IMR-90 (cell line): ENCODE data around the gene ZNF397.

Source experiments
- BHLHE40 ChIP-seq: fragments of 150-350 bp; IDR thresholded peaks from 2 replicates; pipeline ENCODE4 v1.6.1; 2016; ENCODE audit warnings: mild to moderate bottlenecking, low read depth, low read length
- CEBPB ChIP-seq: IDR thresholded peaks from 2 replicates; pipeline ENCODE4 v1.6.1; 2012; ENCODE audit warnings: low read depth, low read length, improper control_type of control experiment
- CHD1 ChIP-seq: IDR thresholded peaks from 2 replicates; pipeline ENCODE4 v1.6.1; 2012; ENCODE audit warnings: low read depth, low read length, improper control_type of control experiment
- FOS ChIP-seq: fragments of 150-350 bp; IDR thresholded peaks from 2 replicates; pipeline ENCODE4 v1.6.1; 2016; ENCODE audit warnings: low read depth, low read length
- MAFK ChIP-seq: IDR thresholded peaks from 2 replicates; pipeline ENCODE4 v1.6.1; 2012; ENCODE audit warnings: low read depth, low read length, improper control_type of control experiment
- MXI1 ChIP-seq: IDR thresholded peaks from 2 replicates; pipeline ENCODE4 v1.6.1; 2012; ENCODE audit warnings: low read depth, mild to moderate bottlenecking, low read length, moderate library complexity, borderline replicate concordance
- POLR2A ChIP-seq: IDR thresholded peaks from 2 replicates; pipeline ENCODE4 v1.6.1; 2012; ENCODE audit warnings: mild to moderate bottlenecking, low read depth, low read length
- RAD21 ChIP-seq: IDR thresholded peaks from 2 replicates; pipeline ENCODE4 v1.6.1; 2012; ENCODE audit warnings: low read length, improper control_type of control experiment
- TF ChIP-seq, protein P1 (sequence below): conservative IDR thresholded peaks from 2 replicates; pipeline ENCODE4 v1.5.1; 2012; ENCODE audit warnings: mild to moderate bottlenecking, low read depth, low read length, improper control_type of control experiment
- TF ChIP-seq, protein P2 (sequence below): fragments of 150-350 bp; IDR thresholded peaks from 2 replicates; pipeline ENCODE4 v1.6.1; 2017; ENCODE audit warnings: mild to moderate bottlenecking, antibody characterized with exemption, low read length, low read depth
- TF ChIP-seq, protein P3 (sequence below): fragments of 150-350 bp; IDR thresholded peaks from 2 replicates; pipeline ENCODE4 v1.6.1; 2016; ENCODE audit warnings: low read depth, mild to moderate bottlenecking, low read length, moderate library complexity, borderline replicate concordance

DNA sequence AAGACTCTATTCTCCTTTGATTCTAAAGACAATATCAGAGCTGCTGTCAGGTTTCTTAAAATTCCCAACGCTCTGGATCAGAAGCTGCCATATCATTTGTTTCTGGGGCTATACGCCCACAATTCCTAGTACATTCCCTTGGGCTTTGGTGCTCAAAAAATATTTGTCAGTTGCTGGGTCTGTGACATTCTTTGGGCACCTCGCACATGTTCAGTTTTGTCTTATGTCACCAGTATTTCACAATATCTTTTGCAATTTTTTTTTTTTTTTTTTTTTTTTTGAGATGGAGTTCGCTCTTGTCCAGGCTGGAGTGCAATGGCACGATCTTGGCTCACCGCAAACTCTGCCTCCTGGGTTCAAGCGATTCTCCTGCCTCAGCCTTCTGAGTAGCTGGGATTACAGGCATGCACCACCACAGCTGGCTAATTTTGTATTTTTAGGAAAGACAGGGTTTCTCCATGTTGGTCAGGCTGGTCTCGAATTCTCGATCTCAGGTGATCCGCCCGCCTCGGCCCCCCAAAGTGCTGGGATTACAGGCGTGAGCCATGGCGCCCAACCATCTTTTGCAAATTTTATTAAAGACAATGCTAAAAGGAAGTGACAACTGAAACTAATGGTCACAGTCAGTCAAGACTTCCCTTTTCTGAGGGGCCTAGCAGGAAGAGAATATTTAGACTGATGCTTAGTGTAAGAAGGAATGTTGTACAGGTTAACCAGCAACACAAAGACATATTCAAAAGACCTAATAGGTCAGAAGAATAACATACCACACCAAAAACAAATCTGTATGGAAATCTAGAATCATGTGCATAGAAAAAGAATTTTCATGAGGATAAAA lies 6.8 kb downstream of the ZNF397 start:
- TF ChIP-seq, protein P1, sequence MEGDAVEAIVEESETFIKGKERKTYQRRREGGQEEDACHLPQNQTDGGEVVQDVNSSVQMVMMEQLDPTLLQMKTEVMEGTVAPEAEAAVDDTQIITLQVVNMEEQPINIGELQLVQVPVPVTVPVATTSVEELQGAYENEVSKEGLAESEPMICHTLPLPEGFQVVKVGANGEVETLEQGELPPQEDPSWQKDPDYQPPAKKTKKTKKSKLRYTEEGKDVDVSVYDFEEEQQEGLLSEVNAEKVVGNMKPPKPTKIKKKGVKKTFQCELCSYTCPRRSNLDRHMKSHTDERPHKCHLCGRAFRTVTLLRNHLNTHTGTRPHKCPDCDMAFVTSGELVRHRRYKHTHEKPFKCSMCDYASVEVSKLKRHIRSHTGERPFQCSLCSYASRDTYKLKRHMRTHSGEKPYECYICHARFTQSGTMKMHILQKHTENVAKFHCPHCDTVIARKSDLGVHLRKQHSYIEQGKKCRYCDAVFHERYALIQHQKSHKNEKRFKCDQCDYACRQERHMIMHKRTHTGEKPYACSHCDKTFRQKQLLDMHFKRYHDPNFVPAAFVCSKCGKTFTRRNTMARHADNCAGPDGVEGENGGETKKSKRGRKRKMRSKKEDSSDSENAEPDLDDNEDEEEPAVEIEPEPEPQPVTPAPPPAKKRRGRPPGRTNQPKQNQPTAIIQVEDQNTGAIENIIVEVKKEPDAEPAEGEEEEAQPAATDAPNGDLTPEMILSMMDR, result no peak
- no peak for TF ChIP-seq FOS
- TF ChIP-seq POLR2A, result no peak
- TF ChIP-seq, protein P2, sequence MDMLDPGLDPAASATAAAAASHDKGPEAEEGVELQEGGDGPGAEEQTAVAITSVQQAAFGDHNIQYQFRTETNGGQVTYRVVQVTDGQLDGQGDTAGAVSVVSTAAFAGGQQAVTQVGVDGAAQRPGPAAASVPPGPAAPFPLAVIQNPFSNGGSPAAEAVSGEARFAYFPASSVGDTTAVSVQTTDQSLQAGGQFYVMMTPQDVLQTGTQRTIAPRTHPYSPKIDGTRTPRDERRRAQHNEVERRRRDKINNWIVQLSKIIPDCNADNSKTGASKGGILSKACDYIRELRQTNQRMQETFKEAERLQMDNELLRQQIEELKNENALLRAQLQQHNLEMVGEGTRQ, result no peak
- TF ChIP-seq MXI1, result no peak
- no peak for TF ChIP-seq MAFK
- peak; percentile 41; the same call in 1 of the 2 replicates for TF ChIP-seq CEBPB
- no peak for TF ChIP-seq CHD1
- no peak for TF ChIP-seq RAD21
- TF ChIP-seq BHLHE40, result no peak
- TF ChIP-seq, protein P3, sequence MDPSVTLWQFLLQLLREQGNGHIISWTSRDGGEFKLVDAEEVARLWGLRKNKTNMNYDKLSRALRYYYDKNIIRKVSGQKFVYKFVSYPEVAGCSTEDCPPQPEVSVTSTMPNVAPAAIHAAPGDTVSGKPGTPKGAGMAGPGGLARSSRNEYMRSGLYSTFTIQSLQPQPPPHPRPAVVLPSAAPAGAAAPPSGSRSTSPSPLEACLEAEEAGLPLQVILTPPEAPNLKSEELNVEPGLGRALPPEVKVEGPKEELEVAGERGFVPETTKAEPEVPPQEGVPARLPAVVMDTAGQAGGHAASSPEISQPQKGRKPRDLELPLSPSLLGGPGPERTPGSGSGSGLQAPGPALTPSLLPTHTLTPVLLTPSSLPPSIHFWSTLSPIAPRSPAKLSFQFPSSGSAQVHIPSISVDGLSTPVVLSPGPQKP, result no peak
